Loucy (cell line): ENCODE measurements around the gene ST6GAL2.

Experiments
- H2AFZ ChIP-seq: fragments of 200-600 bp; sonication (generic); 2 replicates; pipeline ENCODE4 v1.6.0; 2016; ENCODE audit warnings: antibody characterized with exemption, mild to moderate bottlenecking, low read length, moderate library complexity
- H3F3A ChIP-seq: fragments of 200-600 bp; 2 replicates; pipeline ENCODE4 v1.6.0; 2016; ENCODE audit warnings: antibody characterized with exemption, low read depth, mild to moderate bottlenecking
- H3K27me3 ChIP-seq: fragments of 200-600 bp; sonication (generic); 2 replicates; pipeline ENCODE4 v1.6.1; 2014; ENCODE audit warnings: low read length, mild to moderate bottlenecking; ENCODE audit not compliant: insufficient read depth, poor library complexity, severe bottlenecking
- H3K36me3 ChIP-seq: fragments of 200-600 bp; sonication (generic); 2 replicates; pipeline ENCODE4 v1.6.1; 2016; ENCODE audit warnings: low read length; ENCODE audit not compliant: insufficient read depth
- H3K4me1 ChIP-seq: fragments of 200-600 bp; sonication (generic); 2 replicates; pipeline ENCODE4 v1.5.1; 2014; ENCODE audit warnings: low read length, mild to moderate bottlenecking; ENCODE audit not compliant: insufficient read depth, poor library complexity, severe bottlenecking
- H3K4me2 ChIP-seq: fragments of 200-600 bp; sonication (generic); 2 replicates; pipeline ENCODE4 v1.6.0; 2014; ENCODE audit warnings: antibody characterized with exemption, low read length, low read depth, mild to moderate bottlenecking; ENCODE audit not compliant: poor library complexity, severe bottlenecking
- H3K4me3 ChIP-seq: fragments of 200-600 bp; sonication (generic); 2 replicates; pipeline ENCODE4 v1.5.1; 2014; ENCODE audit warnings: low read length, mild to moderate bottlenecking, mixed read lengths; ENCODE audit not compliant: poor library complexity, severe bottlenecking
- H3K79me2 ChIP-seq: fragments of 200-600 bp; sonication (generic); 2 replicates; pipeline ENCODE4 v1.6.1; 2014; ENCODE audit warnings: low read length; ENCODE audit not compliant: insufficient read depth
- H3K9ac ChIP-seq: fragments of 200-600 bp; sonication (generic); 2 replicates; pipeline ENCODE4 v1.6.0; 2014; ENCODE audit warnings: mild to moderate bottlenecking, low read depth, low read length, moderate library complexity; ENCODE audit not compliant: poor library complexity, severe bottlenecking
- H3K9me2 ChIP-seq: fragments of 200-600 bp; sonication (generic); replicated peaks from 2 replicates; pipeline ENCODE4 v1.6.1; 2016; ENCODE audit warnings: low read depth, low read length, mixed read lengths
- H3K9me3 ChIP-seq: fragments of 200-600 bp; sonication (generic); 2 replicates; pipeline ENCODE4 v1.6.1; 2014; ENCODE audit warnings: mild to moderate bottlenecking, antibody characterized with exemption, low read length, low read depth; ENCODE audit not compliant: insufficient read depth
- H4K20me1 ChIP-seq: fragments of 200-600 bp; sonication (generic); 2 replicates; pipeline ENCODE4 v1.6.0; 2014; ENCODE audit warnings: antibody characterized with exemption, low read length, mild to moderate bottlenecking; ENCODE audit not compliant: insufficient read depth, poor library complexity, severe bottlenecking
- EZH2phosphoT487 ChIP-seq: fragments of 200-600 bp; IDR thresholded peaks from 2 replicates; pipeline ENCODE4 v1.6.1; 2018; ENCODE audit warnings: antibody characterized with exemption, mild to moderate bottlenecking, moderate library complexity, borderline replicate concordance
- TF ChIP-seq, protein P1 (sequence below): fragments of 200-600 bp; sonication (generic); conservative IDR thresholded peaks from 2 replicates; pipeline ENCODE4 v1.5.1; 2014; ENCODE audit warnings: mild to moderate bottlenecking, antibody characterized with exemption, low read length

Gene ST6GAL2

GRCh38 chr2:106899786-106900530 is 14.0 kb upstream of the ST6GAL2 start:
- Histone ChIP-seq H3K4me2 (no peak overlapping the region), H3K9ac (no peak overlapping the region), H4K20me1 (no peaks in the 10 kb centered on the region), H3K27me3 (no peaks in the 10 kb centered on the region), H3K9me3 (no peaks in the 10 kb centered on the region), H3K79me2 (no peaks in the 10 kb centered on the region), H3K36me3 (no peaks in the 10 kb centered on the region), H3K9me2 (no peaks in the 10 kb centered on the region), H2AFZ (no peak overlapping the region), H3K4me1 (peaks cover 3% of the 10 kb centered on the region), H3F3A (no peaks in the 10 kb centered on the region), H3K4me3 (no peak overlapping the region)
- TF ChIP-seq EZH2phosphoT487: no peak
- TF ChIP-seq, protein P1, sequence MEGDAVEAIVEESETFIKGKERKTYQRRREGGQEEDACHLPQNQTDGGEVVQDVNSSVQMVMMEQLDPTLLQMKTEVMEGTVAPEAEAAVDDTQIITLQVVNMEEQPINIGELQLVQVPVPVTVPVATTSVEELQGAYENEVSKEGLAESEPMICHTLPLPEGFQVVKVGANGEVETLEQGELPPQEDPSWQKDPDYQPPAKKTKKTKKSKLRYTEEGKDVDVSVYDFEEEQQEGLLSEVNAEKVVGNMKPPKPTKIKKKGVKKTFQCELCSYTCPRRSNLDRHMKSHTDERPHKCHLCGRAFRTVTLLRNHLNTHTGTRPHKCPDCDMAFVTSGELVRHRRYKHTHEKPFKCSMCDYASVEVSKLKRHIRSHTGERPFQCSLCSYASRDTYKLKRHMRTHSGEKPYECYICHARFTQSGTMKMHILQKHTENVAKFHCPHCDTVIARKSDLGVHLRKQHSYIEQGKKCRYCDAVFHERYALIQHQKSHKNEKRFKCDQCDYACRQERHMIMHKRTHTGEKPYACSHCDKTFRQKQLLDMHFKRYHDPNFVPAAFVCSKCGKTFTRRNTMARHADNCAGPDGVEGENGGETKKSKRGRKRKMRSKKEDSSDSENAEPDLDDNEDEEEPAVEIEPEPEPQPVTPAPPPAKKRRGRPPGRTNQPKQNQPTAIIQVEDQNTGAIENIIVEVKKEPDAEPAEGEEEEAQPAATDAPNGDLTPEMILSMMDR: no peak

GRCh38 chr2:106894545-106894944 is 8.6 kb upstream of the ST6GAL2 start:
- Histone ChIP-seq H3K4me2 (no peak overlapping the region), H3K79me2 (no peaks in the 10 kb centered on the region), H2AFZ (no peak overlapping the region), H4K20me1 (no peaks in the 10 kb centered on the region), H3F3A (no peaks in the 10 kb centered on the region), H3K9me2 (no peaks in the 10 kb centered on the region), H3K4me1 (peaks cover 35% of the 10 kb centered on the region), H3K9ac (no peak overlapping the region), H3K9me3 (no peaks in the 10 kb centered on the region), H3K4me3 (no peak overlapping the region), H3K27me3 (no peaks in the 10 kb centered on the region), H3K36me3 (no peaks in the 10 kb centered on the region)
- no peak for TF ChIP-seq EZH2phosphoT487
- TF ChIP-seq, protein P1: no peak

DNA sequence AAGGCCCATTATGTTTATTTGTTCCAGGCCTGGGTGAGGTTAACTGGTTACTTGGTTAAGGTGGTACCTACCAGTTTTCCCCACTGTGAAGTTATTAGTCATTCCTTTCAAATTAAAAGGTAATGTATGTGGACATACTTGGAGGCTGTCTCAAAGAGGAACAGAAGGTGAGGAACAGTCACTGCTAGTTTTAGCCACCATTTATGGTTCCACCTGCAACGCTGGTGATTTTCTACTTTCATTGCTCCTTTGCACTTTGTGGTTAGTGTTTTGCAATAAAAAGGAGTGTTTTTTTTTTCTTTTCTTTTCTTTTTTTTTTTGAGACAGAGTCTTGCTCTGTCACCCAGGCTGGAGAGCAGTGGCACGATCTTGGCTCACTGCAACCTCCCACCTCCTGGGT is 6.1 kb upstream of the ST6GAL2 start:
- TF ChIP-seq EZH2phosphoT487: no peak
- TF ChIP-seq, protein P1: no peak
- Histone ChIP-seq H3K9ac (peak overlapping the region; percentile 22), H3K79me2 (no peaks in the 10 kb centered on the region), H3K36me3 (no peaks in the 10 kb centered on the region), H3K9me3 (no peaks in the 10 kb centered on the region), H3F3A (no peaks in the 10 kb centered on the region), H3K27me3 (no peaks in the 10 kb centered on the region), H3K4me3 (no peak overlapping the region), H3K9me2 (no peaks in the 10 kb centered on the region), H3K4me2 (peak overlapping the region; percentile 85), H2AFZ (peak overlapping the region; percentile 62), H4K20me1 (no peaks in the 10 kb centered on the region), H3K4me1 (peaks cover 38% of the 10 kb centered on the region)
